HepG2 (cell line): ENCODE measurements around the gene TMEM86B. TPM values are rescaled to one million over a fixed set of nuclear protein-coding genes. Genes with fewer than 3 reads are reported as not detected.
A peak's percentile ranks its signal among the peaks of the same experiment; 100 is the strongest.

ENCODE experiments used
- ATAC-seq: fragments of 200-7000 bp; cut with Tn5 transposase; 3 replicates; pipeline ENCODE4 v1.9.1; 2020; ENCODE audit warnings: mild to moderate bottlenecking, moderate library complexity
- BruUV-seq: library from RNA; stranded (reverse); fragments of 400-500 nt; replicated peaks from 2 replicates; lab custom pipeline; 2021; lab: Mats Ljungman, UMichigan
- CTCF ChIA-PET: fragments of 300-600 bp; formaldehyde crosslinking; extraction: SDS; loops from one replicate; lab custom pipeline; 2021; ENCODE audit warnings: low total read pairs, inconsistent platforms, low intra/inter-chr PET ratio; lab: Yijun Ruan, JAX
- POLR2A ChIA-PET: fragments of 350-600 bp; sonication (Branson Sonifier 250); formaldehyde crosslinking; loops from one replicate; lab custom pipeline; 2020; ENCODE audit warnings: antibody characterized with exemption, inconsistent platforms; lab: Yijun Ruan, JAX
- DNase-seq: peaks from one replicate; pipeline ENCODE4 v3.0.0-alpha.2; 2015; ENCODE audit warnings: low spot score
- FAIRE-seq: peaks from 3 replicates; lab custom pipeline; 2011; peaks lifted over from hg19 to GRCh38; lab: Jason Lieb, UNC
- H2AFZ ChIP-seq: one replicate; pipeline ENCODE4 v1.6.1; 2011; ENCODE audit warnings: low read length, inconsistent platforms
- H3K27ac ChIP-seq: fragments of 300-600 bp; 3 replicates; pipeline ENCODE4 v1.8.0; 2011; ENCODE audit warnings: mixed run types, mild to moderate bottlenecking, mixed read lengths, low read length, inconsistent platforms; ENCODE audit not compliant: insufficient read depth; ENCODE audit errors: extremely low read length
- H3K27me3 ChIP-seq, 2 experiments: fragments of 200-600 bp in 1 of 2; 2 replicates in 1 of 2; 3 replicates in 1 of 2; pipeline versions ENCODE4 v1.6.0 to v1.8.0; 2011; ENCODE audit warnings: low read length in 2 of 2, mild to moderate bottlenecking in 2 of 2, moderate library complexity in 2 of 2, inconsistent platforms in 1 of 2; ENCODE audit not compliant: insufficient read depth in 2 of 2, control insufficient read depth in 1 of 2
- H3K36me3 ChIP-seq, 2 experiments: fragments of 200-600 bp in 1 of 2; replicated peaks in 1 of 2; 2 replicates in 1 of 2; 3 replicates in 1 of 2; pipeline versions ENCODE4 v1.5.1 to v1.8.0; 2011; ENCODE audit warnings: low read length in 2 of 2, inconsistent platforms in 1 of 2; ENCODE audit not compliant: insufficient read depth in 2 of 2, control insufficient read depth in 1 of 2
- H3K4me1 ChIP-seq: 2 replicates; pipeline ENCODE4 v1.5.1; 2012; ENCODE audit warnings: low read length, inconsistent platforms; ENCODE audit not compliant: insufficient read depth
- H3K4me2 ChIP-seq: 2 replicates; pipeline ENCODE4 v1.6.0; 2011; ENCODE audit warnings: low read depth, low read length, inconsistent platforms
- H3K4me3 ChIP-seq, 3 experiments: fragments of 200-600 bp in 1 of 3; sonication (generic), shearing (Covaris generic) in 1 of 3; replicated peaks in 1 of 3; 2 replicates each; pipeline ENCODE4 v1.5.1; 2011 to 2016; ENCODE audit warnings: low read length in 3 of 3, inconsistent platforms in 2 of 3, low read depth in 2 of 3, mild to moderate bottlenecking in 2 of 3, control low read depth in 1 of 3, mixed read lengths in 1 of 3; ENCODE audit not compliant: insufficient read depth in 1 of 3
- H3K79me2 ChIP-seq: one replicate; pipeline ENCODE4 v1.6.1; 2011; ENCODE audit warnings: low read length, inconsistent platforms; ENCODE audit not compliant: insufficient read depth
- H3K9ac ChIP-seq: 2 replicates; pipeline ENCODE4 v1.6.0; 2011; ENCODE audit warnings: mild to moderate bottlenecking, low read depth, low read length, inconsistent platforms; ENCODE audit not compliant: insufficient read depth
- H3K9me3 ChIP-seq: 2 replicates; pipeline ENCODE4 v1.5.1; 2012; ENCODE audit warnings: mild to moderate bottlenecking, low read length
- H4K20me1 ChIP-seq: 2 replicates; pipeline ENCODE4 v1.6.0; 2011; ENCODE audit warnings: inconsistent platforms, mild to moderate bottlenecking, low read length, moderate library complexity; ENCODE audit not compliant: insufficient read depth
- AGO2 ChIP-seq: fragments of 200-400 bp; formaldehyde crosslinking; optimal IDR thresholded peaks from 2 replicates; pipeline ENCODE3; 2017; ENCODE audit warnings: mild to moderate bottlenecking, low read depth, low read length, moderate library complexity
- ARID4A ChIP-seq: sonication (generic); formaldehyde crosslinking; IDR thresholded peaks from 2 replicates; pipeline ENCODE4 v1.5.0; 2020; ENCODE audit warnings: mild to moderate bottlenecking, missing genetic modification reagents, borderline replicate concordance
- MTF1 ChIP-seq: sonication (generic); formaldehyde crosslinking; IDR thresholded peaks from 2 replicates; pipeline ENCODE4 v1.5.0; 2020; ENCODE audit warnings: missing genetic modification reagents
- SP4 ChIP-seq: sonication (generic); formaldehyde crosslinking; IDR thresholded peaks from 2 replicates; pipeline ENCODE4 v1.8.1; 2023; ENCODE audit warnings: mild to moderate bottlenecking, missing genetic modification reagents
- ZNF263 ChIP-seq: sonication (generic); formaldehyde crosslinking; IDR thresholded peaks from 2 replicates; pipeline ENCODE4 v1.4.0; 2020; ENCODE audit warnings: missing genetic modification reagents
- ZNF772 ChIP-seq: sonication (generic); formaldehyde crosslinking; IDR thresholded peaks from 2 replicates; pipeline ENCODE4 v1.5.0; 2020; ENCODE audit warnings: mild to moderate bottlenecking, missing genetic modification reagents
- WGBS: methylation state at CpG from one replicate; pipeline ENCODE4 v1.1.6; 2017; ENCODE audit warnings: low lambda C conversion rate; 5-methylcytosine and 5-hydroxymethylcytosine counted together
- in situ Hi-C: cut with HindIII; loops from 2 replicates; pipeline ENCODE4 v1.10.0; 2017; ENCODE audit warnings: low pct_unique_long_range_greater_than_20kb; ENCODE audit not compliant: extremely low pct_ligation_motif_present
- intact Hi-C: fragments of 100-400 bp; cut with micrococcal nuclease; formaldehyde crosslinking; loops from one replicate; pipeline ENCODE4 v1.10.0; 2022; ENCODE audit not compliant: unreplicated experiment
- polyA plus RNA-seq, 8 experiments: library from polyadenylated mRNA; depleted of rRNA in 3 of 8; stranded (reverse) in 7 of 8; unstranded in 1 of 8; fragments of >200 nt; fragmentation: Illumina TruSeq in 4 of 8; extraction: Trizol in 4 of 8; gene quantifications; 2 replicates each; pipeline versions ENCODE4 v1.2.1 to v1.2.3, GENCODE V29; 2011 to 2016; ENCODE audit warnings: low read depth in 4 of 8, missing spikeins in 1 of 8, mixed read lengths in 1 of 8; ENCODE audit not compliant: insufficient read depth in 1 of 8
- total RNA-seq, 5 experiments: library from RNA; depleted of rRNA; stranded (reverse); fragments of >200 nt; fragmentation: Illumina TruSeq; extraction: Trizol; gene quantifications; 2 replicates each; pipeline ENCODE4 v1.2.3, GENCODE V29; 2016; ENCODE audit warnings: low read depth in 1 of 5
- TF ChIP-seq, protein P1 (sequence below): sonication (generic); formaldehyde crosslinking; conservative IDR thresholded peaks from 2 replicates; pipeline ENCODE4 v1.8.1; 2023; ENCODE audit warnings: missing genetic modification reagents
- TF ChIP-seq, protein P2 (sequence below): sonication (generic); formaldehyde crosslinking; IDR thresholded peaks from 2 replicates; pipeline ENCODE4 v1.5.0; 2020; ENCODE audit warnings: mild to moderate bottlenecking, missing genetic modification reagents

Gene TMEM86B
- total and polyA plus RNA-seq, 2 of the 13 experiments (the other 11 are each of a cell fraction or from before 2014, with no cell fraction given) = 7.7 to 9.6 TPM

- H3K4me1 ChIP-seq = peaks cover 31% of the 10 kb centered on the region
- no peak overlapping the region for H3K9ac ChIP-seq
- ChIA-PET POLR2A (interaction anchor here (1.7 kb wide), 1 partner anchor 11 kb away, joined by 3 read pairs; no protein-coding TSS in a partner anchor), CTCF (no interaction called here)
- TF ChIP-seq SP4 (CRISPR knock-in tag) = no peak
- TF ChIP-seq AGO2 = peak; percentile 44
- TF ChIP-seq, protein P1, sequence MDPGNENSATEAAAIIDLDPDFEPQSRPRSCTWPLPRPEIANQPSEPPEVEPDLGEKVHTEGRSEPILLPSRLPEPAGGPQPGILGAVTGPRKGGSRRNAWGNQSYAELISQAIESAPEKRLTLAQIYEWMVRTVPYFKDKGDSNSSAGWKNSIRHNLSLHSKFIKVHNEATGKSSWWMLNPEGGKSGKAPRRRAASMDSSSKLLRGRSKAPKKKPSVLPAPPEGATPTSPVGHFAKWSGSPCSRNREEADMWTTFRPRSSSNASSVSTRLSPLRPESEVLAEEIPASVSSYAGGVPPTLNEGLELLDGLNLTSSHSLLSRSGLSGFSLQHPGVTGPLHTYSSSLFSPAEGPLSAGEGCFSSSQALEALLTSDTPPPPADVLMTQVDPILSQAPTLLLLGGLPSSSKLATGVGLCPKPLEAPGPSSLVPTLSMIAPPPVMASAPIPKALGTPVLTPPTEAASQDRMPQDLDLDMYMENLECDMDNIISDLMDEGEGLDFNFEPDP (CRISPR knock-in tag) = 0 out of 2 replicates have a peak, but pooled peaks have one; percentile 22
- H3K4me3 ChIP-seq = no peak overlapping the region
- intact Hi-C loops (no loop called here), in situ Hi-C loops (no loop called here)
- peaks cover 30 to 78% of the 10 kb centered on the region in 2 experiments; a peak in 4 of 5 replicates for H3K36me3 ChIP-seq
- no TSS peak for BruUV-seq
- no peaks in the 10 kb centered on the region for H3K27me3 ChIP-seq
- FAIRE-seq (no peak), DNase-seq (no peak), ATAC-seq (no peak; the same call in 2 of the 3 replicates)
- H2AFZ ChIP-seq = no peak overlapping the region
- peaks cover 51% of the 10 kb centered on the region for H4K20me1 ChIP-seq
- no peaks in the 10 kb centered on the region for H3K9me3 ChIP-seq
- no peak overlapping the region for H3K27ac ChIP-seq
- peaks cover 56% of the 10 kb centered on the region for H3K79me2 ChIP-seq
- H3K4me2 ChIP-seq = no peak overlapping the region
- WGBS = 96% methylated on average over 5 of the region's 10 CpGs
These were observed 19.7 kb upstream of the TMEM86B start for GRCh38 chr19:55248166-55248675.

DNA sequence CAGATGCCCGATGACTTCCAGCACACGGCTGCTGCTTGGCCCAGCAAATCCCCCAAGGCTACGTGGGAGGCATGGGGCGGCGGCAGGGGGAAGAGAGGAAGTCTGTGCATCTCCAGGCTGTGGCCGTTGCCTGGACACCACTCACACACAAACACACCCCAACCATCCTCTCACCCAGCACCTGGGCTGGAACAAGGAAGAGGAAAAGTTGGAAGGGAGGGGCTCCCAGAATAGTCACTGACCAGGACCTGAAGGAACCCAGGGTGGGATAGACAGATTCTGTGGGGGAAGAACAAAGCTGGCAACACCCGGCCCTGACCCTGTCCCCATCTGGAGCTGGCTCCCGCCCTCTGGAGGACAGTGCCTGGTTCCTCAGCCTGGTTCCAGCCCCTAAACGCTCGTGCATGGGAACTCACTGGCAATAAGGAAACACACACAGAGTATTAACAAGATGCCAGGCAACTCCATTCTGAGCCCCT lies 19.1 kb upstream of the TMEM86B start:
- Histone ChIP-seq H3K4me1 (peaks cover 31% of the 10 kb centered on the region), H3K9me3 (no peaks in the 10 kb centered on the region), H3K9ac (no peak overlapping the region), H3K27ac (no peak overlapping the region), H3K4me3 (no peak overlapping the region), H4K20me1 (peaks cover 46% of the 10 kb centered on the region), H2AFZ (no peak overlapping the region), H3K4me2 (no peak overlapping the region), H3K27me3 (no peaks in the 10 kb centered on the region), H3K79me2 (peaks cover 51% of the 10 kb centered on the region), H3K36me3 (peaks cover 30 to 75% of the 10 kb centered on the region in 2 experiments; a peak in 4 of 5 replicates)
- 91% methylated on average over 8 of the region's 10 CpGs for WGBS
- no peak; the same call in 2 of the 3 replicates for ATAC-seq
- no TSS peak for BruUV-seq
- POLR2A ChIA-PET = no interaction called here
- CTCF ChIA-PET = no interaction called here
- no peak for DNase-seq
- FAIRE-seq = no peak
- intact Hi-C loops (no loop called here), in situ Hi-C loops (no loop called here)
- no peak for TF ChIP-seq MTF1
- no peak for TF ChIP-seq ZNF772 (CRISPR knock-in tag)
- TF ChIP-seq ZNF263 (CRISPR knock-in tag) = no peak
- TF ChIP-seq, protein P2, sequence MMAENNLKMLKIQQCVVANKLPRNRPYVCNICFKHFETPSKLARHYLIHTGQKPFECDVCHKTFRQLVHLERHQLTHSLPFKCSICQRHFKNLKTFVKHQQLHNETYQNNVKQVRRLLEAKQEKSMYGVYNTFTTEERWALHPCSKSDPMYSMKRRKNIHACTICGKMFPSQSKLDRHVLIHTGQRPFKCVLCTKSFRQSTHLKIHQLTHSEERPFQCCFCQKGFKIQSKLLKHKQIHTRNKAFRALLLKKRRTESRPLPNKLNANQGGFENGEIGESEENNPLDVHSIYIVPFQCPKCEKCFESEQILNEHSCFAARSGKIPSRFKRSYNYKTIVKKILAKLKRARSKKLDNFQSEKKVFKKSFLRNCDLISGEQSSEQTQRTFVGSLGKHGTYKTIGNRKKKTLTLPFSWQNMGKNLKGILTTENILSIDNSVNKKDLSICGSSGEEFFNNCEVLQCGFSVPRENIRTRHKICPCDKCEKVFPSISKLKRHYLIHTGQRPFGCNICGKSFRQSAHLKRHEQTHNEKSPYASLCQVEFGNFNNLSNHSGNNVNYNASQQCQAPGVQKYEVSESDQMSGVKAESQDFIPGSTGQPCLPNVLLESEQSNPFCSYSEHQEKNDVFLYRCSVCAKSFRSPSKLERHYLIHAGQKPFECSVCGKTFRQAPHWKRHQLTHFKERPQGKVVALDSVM (CRISPR knock-in tag) = no peak
- no peak for TF ChIP-seq ARID4A
